Lung (tissue), 12 donors: ENCODE measurements around the gene SLC6A20. TPM values are rescaled to one million over a fixed set of nuclear protein-coding genes. Genes with fewer than 3 reads are reported as not detected.

Experiments used
- ATAC-seq: fragments of 200-7000 bp; cut with Tn5 transposase; one replicate; pipeline ENCODE4 v1.9.1; 2020; ENCODE audit warnings: moderate number of reproducible peaks; ENCODE audit not compliant: insufficient read depth, low FRiP score
- DNase-seq, 3 donors: peaks; one replicate each; pipeline ENCODE4 v3.0.0-alpha.2; 2013 to 2017
- H3K27ac ChIP-seq, 2 donors: one replicate each; pipeline ENCODE4 v1.5.1; 2013; ENCODE audit warnings: mild to moderate bottlenecking in 2 of 2, moderate library complexity in 2 of 2, control low read depth in 1 of 2, inconsistent platforms in 1 of 2, low read depth in 1 of 2, low read length in 1 of 2
- H3K27me3 ChIP-seq, 3 donors: one replicate each; pipeline ENCODE4 v1.5.1; 2013; ENCODE audit warnings: low read length in 2 of 3; ENCODE audit not compliant: control insufficient read depth in 3 of 3, insufficient read depth in 3 of 3
- H3K36me3 ChIP-seq, 4 donors: one replicate each; pipeline ENCODE4 v1.5.1; 2013; ENCODE audit warnings: low read length in 4 of 4, mild to moderate bottlenecking in 1 of 4, moderate library complexity in 1 of 4; ENCODE audit not compliant: control insufficient read depth in 4 of 4, insufficient read depth in 4 of 4
- H3K4me1 ChIP-seq, 5 donors: one replicate each; pipeline ENCODE4 v1.5.1; 2013; ENCODE audit warnings: low read length in 5 of 5, mild to moderate bottlenecking in 2 of 5, moderate library complexity in 1 of 5; ENCODE audit not compliant: control insufficient read depth in 5 of 5, insufficient read depth in 5 of 5
- H3K4me3 ChIP-seq: one replicate; pipeline ENCODE4 v1.5.1; 2013; ENCODE audit warnings: mild to moderate bottlenecking, control low read depth, moderate library complexity
- H3K9ac ChIP-seq, 2 donors: one replicate each; pipeline ENCODE4 v1.5.1; 2013; ENCODE audit warnings: low read length in 2 of 2, control low read depth in 1 of 2; ENCODE audit not compliant: insufficient read depth in 1 of 2
- H3K9me3 ChIP-seq, 4 donors: one replicate each; pipeline ENCODE4 v1.5.1; 2013; ENCODE audit warnings: low read length in 3 of 4, mild to moderate bottlenecking in 1 of 4, moderate library complexity in 1 of 4; ENCODE audit not compliant: control insufficient read depth in 4 of 4, insufficient read depth in 3 of 4
- CTCF ChIP-seq: IDR thresholded peaks from 2 replicates; pipeline ENCODE4 v1.5.1; 2012; ENCODE audit warnings: mild to moderate bottlenecking; ENCODE audit errors: control extremely low read depth, extremely low read depth
- WGBS, 2 donors: extraction: QIAGEN DNeasy Blood & Tissue Kit; methylation state at CpG; one replicate each; pipeline ENCODE4 v1.1.7; 2013; 5-methylcytosine and 5-hydroxymethylcytosine counted together
- polyA plus RNA-seq, 2 donors: library from polyadenylated mRNA; stranded (reverse); fragments of 200-250 nt; gene quantifications; one replicate each; pipeline ENCODE4 v1.2.1, GENCODE V29; 2013
- total RNA-seq, 2 donors: library from RNA; depleted of rRNA in 1 of 2; stranded (reverse); fragments of >200 nt in 1 of 2; gene quantifications; one replicate each; pipeline ENCODE4 v1.2.1, GENCODE V29; 2014 to 2021
- donor health status: control.
- donor health status: control.
- donor health status: Bipolar disorder and iron deficiency.
- donor health status: healthy.
- donor health status: DM: yes; HTN: yes; CAD: no.

The SLC6A20 gene
- total and polyA plus RNA-seq, 4 donors, result 0.28 to 10.2 (median 1.8) TPM

DNA sequence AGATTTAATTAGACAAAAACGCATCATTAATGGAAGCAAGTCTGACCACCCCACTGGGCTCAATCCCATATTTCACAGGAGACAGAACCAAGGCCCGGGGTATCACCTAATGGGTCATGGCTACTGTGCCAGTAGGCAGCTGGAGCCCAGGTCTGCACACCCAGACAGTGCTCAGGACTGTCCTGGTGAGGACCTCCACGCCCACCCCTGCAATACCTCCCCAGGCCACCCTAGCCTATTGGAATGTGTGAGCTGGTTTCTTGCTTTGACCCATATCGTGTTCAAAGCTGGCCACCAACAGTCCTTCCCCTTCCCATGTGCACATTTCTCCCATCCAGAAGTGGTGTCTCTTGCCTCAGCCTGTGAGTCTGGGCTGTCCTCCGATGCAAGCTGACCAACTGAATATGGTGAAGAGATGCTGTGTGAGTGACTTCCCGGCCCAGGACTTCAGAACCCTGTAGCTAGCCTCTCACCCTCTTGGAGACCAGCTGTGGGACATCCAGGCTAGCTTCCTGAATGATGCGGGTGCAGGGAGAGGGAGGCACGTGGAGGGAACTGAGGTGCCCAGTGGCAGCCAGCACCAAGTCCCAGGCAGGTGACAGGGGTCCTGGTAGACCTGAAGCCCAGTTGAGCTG lies 19.1 kb downstream of the SLC6A20 start:
- Histone ChIP-seq H3K9ac (no peak overlapping the region), H3K27ac (no peak overlapping the region), H3K36me3 (no peaks in the 10 kb centered on the region), H3K4me3 (no peak overlapping the region), H3K9me3 (peaks cover 0 to 1% (median 0%) of the 10 kb centered on the region in 4 donors), H3K27me3 (no peaks in the 10 kb centered on the region), H3K4me1 (peaks cover 0 to 20% (median 4%) of the 10 kb centered on the region in 5 donors)
- no peak for DNase-seq
- ATAC-seq, result no peak
- no peak for TF ChIP-seq CTCF
- 91 to 92% methylated on average over 8 of the region's 8 CpGs for WGBS, 2 donors

GRCh38 chr3:45776611-45777010 lies 19.7 kb downstream of the SLC6A20 start:
- WGBS, 2 donors, result 76 to 83% methylated on average over 8 of the region's 8 CpGs
- no peak for TF ChIP-seq CTCF
- Histone ChIP-seq H3K36me3 (no peaks in the 10 kb centered on the region), H3K27ac (no peak overlapping the region), H3K4me3 (no peak overlapping the region), H3K9ac (no peak overlapping the region), H3K27me3 (no peaks in the 10 kb centered on the region), H3K4me1 (peaks cover 0 to 20% (median 4%) of the 10 kb centered on the region in 5 donors), H3K9me3 (peaks cover 0 to 1% (median 0%) of the 10 kb centered on the region in 4 donors)
- ATAC-seq, result no peak
- peak; percentile 84 to 89 (median 88) for DNase-seq

GRCh38 chr3:45776301-45776595 lies 20.1 kb downstream of the SLC6A20 start:
- no peak overlapping the region for H3K27ac ChIP-seq
- H3K9me3 ChIP-seq, result peaks cover 0 to 1% (median 0%) of the 10 kb centered on the region in 4 donors
- DNase-seq, result no peak
- no peak overlapping the region for H3K9ac ChIP-seq
- TF ChIP-seq CTCF, result no peak
- no peaks in the 10 kb centered on the region for H3K36me3 ChIP-seq
- no peaks in the 10 kb centered on the region for H3K27me3 ChIP-seq
- peaks cover 0 to 20% (median 4%) of the 10 kb centered on the region in 5 donors for H3K4me1 ChIP-seq
- ATAC-seq, result no peak
- WGBS, 2 donors, result 74 to 83% methylated on average over 3 of the region's 3 CpGs
- no peak overlapping the region for H3K4me3 ChIP-seq
